HG02973 (cell line): ENCODE results near the gene STRBP.
"Not testable (repeated sequence)": the region's sequence is repeated elsewhere in the genome, so short reads cannot be mapped to it uniquely, and the experiment has no call there.

Source experiments
- ATAC-seq: cut with Tn5 transposase; IDR thresholded peaks from one replicate; pipeline ENCODE4 v1.9.1; 2021; ENCODE audit warnings: moderate library complexity; ENCODE audit not compliant: unreplicated experiment

STRBP gene

GRCh38 chr9:123268465-123269259, at the start of gene STRBP:
Gene STRBP (minus strand): TSS chr9:123268586. CDS start chr9:123184134, 84,452 bp downstream.
- ATAC-seq: peak; percentile 86

GRCh38 chr9:123316053-123316718, 47.8 kb upstream of the STRBP start:
- ATAC-seq: no peak

- no peak for ATAC-seq
Measured at GRCh38 chr9:123315635-123316034, 47.2 kb upstream of the STRBP start.

- no peak for ATAC-seq
Measured at GRCh38 chr9:123314617-123315016, 46.2 kb upstream of the STRBP start.

- no peak for ATAC-seq
Measured at GRCh38 chr9:123312306-123312877, 44.0 kb upstream of the STRBP start.

GRCh38 chr9:123311250-123311752, 42.9 kb upstream of the STRBP start:
- no peak for ATAC-seq

- ATAC-seq: no peak
Measured at GRCh38 chr9:123310551-123311249, 42.3 kb upstream of the STRBP start.

- ATAC-seq: no peak
Measured at GRCh38 chr9:123309611-123310010, 41.2 kb upstream of the STRBP start.

GRCh38 chr9:123305879-123306278, 37.5 kb upstream of the STRBP start:
- no peak for ATAC-seq

GRCh38 chr9:123304340-123304691, 35.9 kb upstream of the STRBP start:
- no peak for ATAC-seq

GRCh38 chr9:123302348-123303214, 34.2 kb upstream of the STRBP start:
- ATAC-seq: no peak

- ATAC-seq: not testable (repeated sequence)
Measured at GRCh38 chr9:123301936-123302335, 33.5 kb upstream of the STRBP start.

GRCh38 chr9:123300554-123300953, 32.2 kb upstream of the STRBP start:
- ATAC-seq: no peak

- no peak for ATAC-seq
Measured at GRCh38 chr9:123299558-123300126, 31.3 kb upstream of the STRBP start.

GRCh38 chr9:123296174-123296573, 27.8 kb upstream of the STRBP start:
- no peak for ATAC-seq

GRCh38 chr9:123291736-123292135, 23.4 kb upstream of the STRBP start:
- no peak for ATAC-seq

GRCh38 chr9:123290764-123291163, 22.4 kb upstream of the STRBP start:
- ATAC-seq: no peak

- ATAC-seq: no peak
Measured at GRCh38 chr9:123287639-123288038, 19.3 kb upstream of the STRBP start.

GRCh38 chr9:123286324-123286723, 17.9 kb upstream of the STRBP start:
- no peak for ATAC-seq

GRCh38 chr9:123284656-123285055, 16.3 kb upstream of the STRBP start:
- no peak for ATAC-seq
